Hepatic stellate cell (primary cell): ENCODE measurements around the gene MAL.

ENCODE experiments used
- DNase-seq: peaks from one replicate; pipeline ENCODE4 v3.0.0; 2011; ENCODE audit warnings: low spot score

MAL gene

DNA sequence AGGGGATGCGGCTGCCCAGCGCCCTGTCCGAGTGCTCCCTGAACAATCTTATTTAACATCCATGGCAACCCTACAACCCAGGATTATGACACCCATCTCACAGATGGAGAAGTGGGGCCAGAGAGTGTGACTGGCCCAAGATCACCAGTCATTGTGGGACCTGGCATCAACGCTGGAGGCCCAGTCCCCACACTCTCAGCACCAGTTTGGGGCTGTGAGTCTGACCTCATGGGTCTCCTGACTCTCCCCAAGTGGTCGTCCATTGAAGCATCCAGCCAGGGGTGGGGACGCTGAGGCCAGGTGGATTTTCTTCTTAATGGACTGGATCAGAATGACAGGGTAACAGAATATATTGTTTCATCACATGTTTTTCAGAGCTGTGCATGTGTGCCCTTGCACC lies 24.5 kb downstream of the MAL start:
- DNase-seq, result no peak

- no peak for DNase-seq
Observed at GRCh38 chr2:95050385-95051300, 25.1 kb downstream of the MAL start.

DNA sequence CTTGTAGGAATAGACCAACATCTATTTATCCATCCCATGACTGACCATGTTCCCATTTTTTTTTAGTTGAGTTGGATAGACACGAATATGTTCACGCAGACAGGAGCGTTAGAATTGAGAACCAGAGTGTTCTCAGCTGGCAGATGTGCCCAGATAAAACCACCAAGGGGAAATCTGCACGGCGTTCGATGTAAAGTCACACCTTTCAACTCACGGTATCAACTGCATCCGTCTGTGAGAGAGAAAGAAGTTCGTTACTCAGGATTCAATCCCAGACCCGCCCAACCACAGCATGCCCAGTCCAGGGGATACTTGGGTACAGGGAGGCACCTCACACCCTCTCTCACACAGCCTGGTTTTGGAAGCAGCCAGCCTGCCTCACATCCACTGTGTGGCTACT lies 26.1 kb downstream of the MAL start:
- DNase-seq, result no peak

DNA sequence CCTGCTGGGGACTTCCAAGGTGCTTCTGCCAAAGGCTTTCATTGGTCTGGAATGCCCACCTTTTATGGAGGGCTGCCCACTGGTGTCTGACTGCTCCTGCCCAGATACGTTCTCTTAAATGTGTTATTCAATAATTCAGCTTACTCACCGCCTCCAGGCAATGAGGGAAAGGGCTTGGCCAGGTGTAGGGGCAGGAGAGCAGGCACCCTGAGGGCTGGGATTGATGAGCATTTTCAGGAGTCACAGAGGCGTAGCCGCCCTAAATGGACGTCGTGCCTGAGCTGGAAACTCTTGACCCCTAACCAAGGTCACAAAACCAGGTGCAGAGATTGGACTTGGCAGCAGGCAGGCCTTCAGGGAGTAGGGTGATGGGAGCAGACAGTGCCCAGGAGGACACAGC lies 26.8 kb downstream of the MAL start:
- DNase-seq, result no peak

DNA sequence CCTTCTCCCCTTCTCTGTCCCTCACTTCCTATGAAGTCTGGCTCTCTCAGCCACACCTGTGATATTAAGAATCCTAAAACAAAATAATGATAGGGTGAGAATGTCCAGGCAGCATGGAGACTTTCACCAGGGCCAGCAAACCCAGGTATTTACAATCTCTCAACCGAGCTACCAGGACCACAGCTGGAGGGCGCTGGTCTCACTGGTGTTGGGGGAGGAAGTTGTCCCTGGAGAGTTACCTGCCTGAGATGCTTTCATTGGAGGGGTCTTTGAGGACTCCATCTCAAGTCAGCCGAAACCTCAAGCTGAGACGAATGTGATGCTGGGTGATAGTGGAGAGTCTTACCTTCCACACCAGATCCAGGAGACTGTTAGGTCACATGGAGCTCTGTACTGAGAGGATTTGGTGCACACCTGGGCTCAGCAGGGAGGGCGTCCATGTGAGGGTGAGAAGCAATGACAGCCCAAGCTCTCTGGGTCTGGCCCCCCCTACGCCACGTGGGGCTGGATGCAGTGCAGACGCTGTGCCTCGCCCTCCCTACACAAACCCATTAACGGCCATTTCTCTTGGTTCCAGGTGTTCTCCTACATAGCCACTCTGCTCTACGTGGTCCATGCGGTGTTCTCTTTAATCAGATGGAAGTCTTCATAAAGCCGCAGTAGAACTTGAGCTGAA lies 27.4 kb downstream of the MAL start:
- no peak for DNase-seq

- DNase-seq, result no peak
Observed at GRCh38 chr2:95053543-95053942, 28.0 kb downstream of the MAL start.

DNA sequence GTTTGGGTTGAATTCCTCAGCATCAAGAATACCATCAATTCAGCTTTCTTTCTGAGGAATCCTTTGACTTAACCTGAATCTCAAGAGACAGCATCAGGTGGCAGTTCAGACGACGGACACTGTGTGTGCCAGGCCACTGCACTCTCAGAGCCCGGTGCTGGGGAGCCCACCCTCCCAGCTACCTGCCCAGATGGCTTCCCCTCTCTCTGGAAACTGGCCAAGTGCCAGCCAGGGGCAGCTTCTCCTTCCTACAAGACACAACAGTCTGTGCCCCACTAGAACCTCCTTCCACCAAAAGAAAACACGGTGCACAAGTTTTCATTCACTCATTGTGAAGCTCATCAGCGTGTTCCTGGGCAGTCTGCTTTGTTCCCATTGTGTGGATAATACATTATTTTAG lies 28.5 kb downstream of the MAL start:
- no peak for DNase-seq

- DNase-seq, result no peak
Observed at GRCh38 chr2:95055262-95055661, 29.8 kb downstream of the MAL start.

DNA sequence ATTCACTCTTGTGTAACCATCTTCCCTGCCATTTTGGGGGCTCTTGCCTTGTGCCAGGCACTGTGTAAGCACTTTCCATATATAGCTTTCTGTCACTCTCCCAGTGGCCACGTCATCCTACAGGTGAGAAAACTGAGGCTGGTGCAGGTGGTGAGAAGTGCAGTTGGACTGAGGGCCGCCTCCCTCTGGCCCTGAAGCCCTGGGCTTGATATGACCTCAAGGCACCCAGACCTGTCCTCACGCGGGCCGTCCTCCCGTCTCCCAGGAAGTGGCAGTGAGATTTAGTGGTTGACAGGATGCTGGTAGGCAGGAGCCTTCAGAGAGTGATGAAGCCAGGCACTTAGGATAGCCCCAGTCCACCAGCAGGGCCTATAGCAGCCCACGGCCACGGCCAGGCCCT lies 30.5 kb downstream of the MAL start:
- no peak for DNase-seq

GRCh38 chr2:95056461-95057459 lies 31.3 kb downstream of the MAL start:
- DNase-seq, result no peak

GRCh38 chr2:95057535-95058370 lies 32.2 kb downstream of the MAL start:
- no peak for DNase-seq

GRCh38 chr2:95058466-95058988 lies 33.0 kb downstream of the MAL start:
- no peak for DNase-seq

GRCh38 chr2:95058989-95059641 lies 33.6 kb downstream of the MAL start:
- DNase-seq, result no peak

DNA sequence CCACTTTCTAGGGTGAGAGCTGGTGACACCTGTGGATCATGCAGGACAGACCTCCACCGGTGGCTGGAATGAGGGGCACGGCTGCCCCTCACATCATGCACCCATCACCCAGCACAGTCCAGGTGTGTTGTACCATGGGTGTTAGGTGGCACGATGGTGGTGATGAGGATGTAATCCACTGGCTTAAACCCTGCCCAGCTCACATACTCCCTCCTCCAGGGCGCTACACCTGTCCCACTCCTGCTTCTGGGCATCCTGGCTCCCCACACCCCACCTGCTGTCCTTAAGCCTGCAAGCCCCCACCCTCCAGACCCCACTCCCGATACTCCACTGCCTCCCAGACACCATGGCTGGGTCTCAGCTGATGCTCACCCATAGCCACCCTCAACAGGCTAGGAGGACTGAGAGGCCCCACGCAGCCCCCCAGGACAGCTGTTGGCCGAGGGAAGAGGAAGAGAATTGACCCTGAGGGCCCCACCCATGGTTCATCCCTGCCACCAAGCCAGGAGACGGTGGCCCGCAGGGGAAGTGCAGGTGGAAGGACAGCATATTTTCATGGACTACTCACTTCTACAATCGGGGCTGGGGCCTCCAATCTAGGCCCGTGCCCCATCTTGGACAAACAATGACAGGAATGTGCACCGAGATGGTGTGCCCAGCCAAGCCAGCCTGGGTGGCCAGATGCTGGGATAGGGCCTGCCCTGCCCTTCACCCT lies 34.3 kb downstream of the MAL start:
- DNase-seq, result no peak

DNA sequence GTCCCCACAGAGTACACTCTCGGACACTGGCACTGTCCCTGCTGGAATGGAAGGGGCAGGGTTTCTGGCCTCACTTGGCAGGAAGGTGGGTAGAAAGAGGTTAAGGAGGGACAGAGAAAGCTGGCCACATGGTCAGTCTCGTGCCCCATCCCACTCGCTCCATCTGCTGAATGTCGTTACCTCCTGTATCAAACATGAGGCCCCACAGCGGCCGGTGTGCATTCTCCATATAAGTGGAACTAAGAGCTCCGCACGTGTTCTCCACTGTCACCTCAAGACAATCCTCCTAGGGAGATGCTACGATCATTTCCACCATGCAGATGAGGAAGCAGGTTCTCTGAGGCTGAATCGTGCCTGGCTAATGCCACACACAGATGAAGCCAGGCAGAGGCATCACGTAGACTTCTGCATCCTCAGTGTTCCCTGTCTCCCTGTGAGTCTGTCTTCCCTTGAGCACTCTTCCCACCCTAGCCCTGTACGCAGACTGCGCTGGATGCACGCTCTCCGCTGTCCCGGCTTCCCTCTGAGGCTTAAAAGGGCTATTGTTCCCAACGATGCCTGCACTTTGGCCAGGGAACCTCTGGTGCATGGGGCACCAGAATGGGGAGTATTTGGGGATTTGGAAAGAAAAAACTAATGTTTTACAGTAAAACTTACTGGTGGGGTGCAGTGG lies 35.1 kb downstream of the MAL start:
- no peak for DNase-seq

DNA sequence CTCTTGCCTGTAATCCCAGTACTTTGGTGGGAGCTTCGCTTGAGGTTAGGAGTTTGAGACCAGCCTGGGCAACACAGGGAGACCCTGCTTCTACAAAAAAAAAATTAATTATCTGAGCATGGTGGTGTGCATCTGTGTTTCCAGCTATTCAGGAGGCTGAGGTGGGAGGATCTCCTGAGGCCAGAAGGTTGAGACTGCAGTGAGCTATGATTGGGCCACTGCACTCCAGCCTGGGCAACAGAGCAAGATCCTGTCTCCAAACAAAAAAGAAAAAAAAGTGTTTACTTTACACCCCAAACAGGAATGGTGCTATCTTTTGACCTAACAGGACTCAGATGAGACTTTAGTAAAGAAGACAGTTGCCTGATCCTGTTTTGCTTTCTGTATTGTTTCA lies 35.6 kb downstream of the MAL start:
- no peak for DNase-seq

- DNase-seq, result no peak
Observed at GRCh38 chr2:95061601-95062183, 36.2 kb downstream of the MAL start.

GRCh38 chr2:95062242-95063085 lies 37.0 kb downstream of the MAL start:
- no peak for DNase-seq
